Stimulated activated CD4-positive, alpha-beta T cell treated with anti-CD3 and anti-CD28 coated beads, TNF-alpha, amount 100 ng/mL, for 24 hours (primary cell): Measurements from ENCODE around the gene BICRAL.
"Not testable (repeated sequence)": the region's sequence is repeated elsewhere in the genome, so short reads cannot be mapped to it uniquely, and the experiment has no call there.

ENCODE experiments used
- DNase-seq, 3 experiments: peaks; one replicate each; pipeline ENCODE4 v3.0.0-alpha.2; 2020; ENCODE audit warnings: low read depth in 3 of 3

The BICRAL gene

DNA sequence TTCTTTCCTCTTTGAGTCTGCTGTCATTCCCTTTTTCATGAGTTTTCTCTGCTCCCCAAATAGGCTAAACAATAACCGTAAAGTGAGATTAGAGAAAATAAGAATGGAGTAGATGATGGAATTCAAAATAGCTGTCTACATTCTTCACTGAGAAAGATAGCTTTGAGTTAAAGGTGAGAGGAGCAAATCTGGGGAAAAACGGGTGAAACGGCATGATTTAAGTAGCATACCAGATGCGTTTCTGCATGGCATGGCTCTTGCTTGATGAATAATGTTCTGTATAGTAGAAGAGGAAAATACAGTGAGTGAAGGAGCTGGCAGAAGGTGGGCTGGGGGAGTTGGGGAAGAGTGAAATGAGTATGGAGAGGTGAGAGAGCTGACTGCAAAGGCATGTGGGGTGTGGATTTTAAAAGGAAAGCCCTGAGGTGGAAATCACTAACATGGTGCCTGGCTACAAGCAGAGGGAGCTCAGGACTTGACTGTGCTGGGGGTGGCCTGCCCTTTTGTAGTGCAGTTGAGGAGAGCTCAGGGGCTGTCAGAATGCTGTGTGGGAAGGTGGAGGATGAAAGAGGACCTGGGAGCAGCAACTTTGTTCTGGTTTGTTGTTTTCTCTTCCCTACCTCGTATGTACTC lies 8.8 kb downstream of the BICRAL start:
- DNase-seq = no peak

DNA sequence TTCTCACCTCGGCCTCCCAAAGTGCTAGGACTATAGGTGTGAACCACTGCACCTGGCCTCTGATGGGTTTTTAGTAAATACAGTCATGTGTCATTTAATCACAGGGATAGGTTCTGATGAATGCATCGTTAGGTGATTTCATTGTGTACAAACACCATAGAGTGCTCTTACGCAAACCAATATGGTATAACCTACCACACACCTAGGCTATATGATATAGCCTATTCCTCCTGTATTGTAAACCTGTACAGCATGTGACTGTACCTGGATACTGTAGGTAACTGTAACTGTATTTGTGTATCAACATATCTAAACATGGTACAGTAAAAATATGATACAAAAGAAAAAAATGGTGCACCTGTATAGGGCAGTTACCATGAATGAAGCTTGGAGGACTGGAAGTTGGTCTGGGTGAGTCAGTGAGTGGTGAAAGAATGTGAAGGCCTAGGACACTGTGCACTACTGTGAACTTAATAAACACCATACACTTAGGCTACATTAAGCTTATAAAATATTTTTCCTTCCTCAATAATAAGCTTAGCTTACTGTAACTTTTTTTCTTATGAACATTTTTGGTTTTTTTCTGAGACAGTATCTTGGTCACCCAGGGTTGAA lies 10.0 kb downstream of the BICRAL start:
- no peak for DNase-seq

DNA sequence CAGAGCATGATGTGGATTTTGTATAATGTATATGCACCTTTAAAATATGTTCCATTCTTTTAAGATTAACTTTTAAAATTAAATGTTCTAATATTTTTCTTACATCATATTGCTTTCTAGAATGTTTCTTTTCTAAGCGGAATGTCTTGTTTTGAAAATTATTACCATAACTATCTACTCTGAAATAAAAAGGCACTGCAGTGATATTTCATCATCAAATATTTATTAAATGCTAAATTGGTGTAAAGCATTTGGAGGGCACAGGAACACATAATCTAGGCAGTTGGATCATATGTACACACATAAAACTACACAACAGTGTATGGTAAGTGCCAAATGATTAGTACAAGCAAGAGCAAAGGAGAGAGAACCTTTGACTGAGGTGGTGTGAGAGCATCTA lies 13.8 kb downstream of the BICRAL start:
- no peak for DNase-seq

DNA sequence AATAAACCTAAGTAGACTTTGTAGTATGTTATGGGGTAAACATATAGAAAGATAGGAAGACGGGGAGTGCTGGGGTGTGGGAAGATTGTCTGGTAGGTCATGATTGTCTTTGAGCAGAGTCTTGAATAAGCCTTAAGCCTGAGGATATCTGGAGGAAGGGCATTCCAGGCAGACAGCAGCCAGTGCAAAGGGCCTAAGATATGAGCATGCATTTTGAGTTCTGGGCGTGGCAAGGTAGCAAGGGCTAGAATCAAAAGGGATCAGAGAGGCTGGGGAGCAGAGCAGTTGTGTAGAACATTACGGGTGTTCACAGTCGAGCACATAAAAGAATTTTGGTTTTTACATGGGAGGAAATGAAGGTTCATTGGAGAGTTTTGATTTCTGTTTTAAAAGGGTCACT lies 14.3 kb downstream of the BICRAL start:
- no peak for DNase-seq

DNA sequence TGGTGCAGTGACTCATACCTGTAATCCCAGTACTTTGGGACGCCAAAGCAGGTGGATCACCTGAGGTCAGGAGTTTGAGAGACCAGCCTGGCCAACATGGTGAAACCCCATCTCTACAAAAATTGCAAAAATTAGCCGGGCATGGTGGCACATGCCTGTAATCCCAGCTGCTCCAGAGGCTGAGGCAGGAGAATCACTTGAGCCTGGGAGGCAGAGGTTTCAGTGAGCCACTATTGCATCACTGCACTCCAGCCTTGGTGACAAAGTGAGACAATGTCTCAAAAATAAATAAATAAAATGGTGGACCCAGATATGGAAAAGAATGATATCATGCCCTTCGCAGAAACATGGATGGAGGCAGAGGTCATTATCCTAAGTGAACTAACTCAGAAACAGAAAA lies 15.8 kb downstream of the BICRAL start:
- not testable (repeated sequence) for DNase-seq

DNA sequence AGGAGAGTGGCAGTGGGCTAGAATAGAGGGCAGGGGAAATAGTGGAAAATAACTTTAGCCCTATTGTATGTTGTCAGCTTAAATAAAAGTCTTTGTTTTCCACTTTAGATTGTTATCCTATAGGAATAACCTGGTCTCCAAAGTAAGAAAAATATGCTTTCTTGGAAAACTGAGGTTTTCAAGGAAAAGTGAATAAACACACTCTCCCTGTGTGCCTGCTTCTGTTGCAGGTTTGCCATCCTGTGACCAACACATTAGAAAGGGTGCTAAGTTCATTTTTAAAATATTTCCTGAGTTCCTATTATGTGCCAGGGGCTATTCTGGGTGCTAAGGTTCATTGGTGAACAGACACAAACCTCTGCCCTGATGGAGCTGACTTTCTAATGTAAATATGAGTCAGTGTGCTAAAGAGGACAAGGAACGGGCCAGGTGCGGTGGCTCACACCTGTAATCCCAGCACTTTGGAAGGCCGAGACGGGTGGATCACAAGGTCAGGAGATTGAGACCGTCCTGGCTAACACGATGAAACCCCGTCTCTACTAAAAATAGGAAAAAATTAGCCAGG lies 23.5 kb downstream of the BICRAL start:
- no peak for DNase-seq

DNA sequence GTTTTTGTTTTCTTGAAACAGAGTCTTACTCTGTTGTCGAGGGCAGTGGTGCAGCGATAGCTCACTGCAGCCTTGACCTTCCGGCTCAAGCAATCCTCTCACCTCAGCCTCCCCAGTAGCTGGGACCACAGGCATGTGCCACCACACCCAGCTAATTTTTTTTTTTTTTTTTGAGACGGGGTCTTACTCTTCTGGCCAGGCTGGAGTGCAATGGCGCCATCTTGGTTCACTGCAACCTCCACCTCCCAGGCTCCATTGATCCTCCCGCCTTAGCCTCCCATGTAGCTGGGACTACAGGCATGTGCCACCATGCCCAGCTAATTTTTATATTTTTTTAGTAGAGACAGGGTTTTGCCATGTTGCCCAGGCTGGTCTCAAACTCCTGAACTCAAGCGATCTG lies 24.5 kb downstream of the BICRAL start:
- not testable (repeated sequence) for DNase-seq

DNA sequence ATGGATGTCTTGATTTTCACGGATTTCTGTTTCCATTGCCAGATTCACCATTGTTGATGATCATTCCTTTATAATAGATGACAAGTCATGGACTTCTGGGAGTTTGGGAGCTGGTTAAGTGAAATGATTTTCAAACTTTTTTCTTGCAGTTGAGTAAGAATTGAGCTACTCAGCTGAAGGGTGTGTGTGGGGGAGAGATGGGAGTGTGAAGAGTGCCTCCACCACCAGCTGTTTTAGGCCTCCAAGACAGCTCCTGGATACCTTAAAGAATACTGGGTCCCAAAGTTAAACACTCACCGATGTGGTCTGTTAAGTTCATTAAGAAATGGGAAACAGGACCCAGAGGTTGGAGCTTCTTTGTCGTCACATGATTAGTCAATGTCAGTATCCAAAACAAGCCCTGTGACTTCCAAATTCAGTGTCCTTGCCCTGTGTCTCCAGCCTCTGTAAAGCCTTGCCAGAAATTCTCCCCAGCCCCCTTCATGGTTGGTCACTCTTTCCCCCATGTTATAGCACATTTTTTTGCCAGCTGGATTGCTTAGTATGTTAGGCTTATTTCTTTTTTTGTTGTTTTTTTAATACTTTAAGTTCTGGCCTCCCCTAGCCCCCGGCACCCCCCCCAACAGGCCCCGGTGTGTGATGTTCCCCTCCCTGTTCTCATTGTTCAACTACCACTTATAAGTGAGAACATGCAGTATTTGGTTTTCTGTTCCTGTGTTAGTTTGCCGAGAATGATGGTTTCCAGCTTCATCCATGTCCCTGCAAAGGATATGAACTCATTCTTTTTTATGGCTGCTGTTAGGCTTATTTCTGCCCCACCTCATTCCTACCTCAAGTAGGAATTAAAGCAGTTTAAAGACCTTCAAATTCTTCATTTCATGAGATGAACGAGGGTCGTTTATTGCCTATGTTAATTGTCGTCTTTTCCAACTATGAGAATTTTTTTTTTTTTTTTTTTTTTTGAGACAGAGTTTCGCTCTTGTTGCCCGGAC lies 26.9 kb downstream of the BICRAL start:
- DNase-seq = no peak

DNA sequence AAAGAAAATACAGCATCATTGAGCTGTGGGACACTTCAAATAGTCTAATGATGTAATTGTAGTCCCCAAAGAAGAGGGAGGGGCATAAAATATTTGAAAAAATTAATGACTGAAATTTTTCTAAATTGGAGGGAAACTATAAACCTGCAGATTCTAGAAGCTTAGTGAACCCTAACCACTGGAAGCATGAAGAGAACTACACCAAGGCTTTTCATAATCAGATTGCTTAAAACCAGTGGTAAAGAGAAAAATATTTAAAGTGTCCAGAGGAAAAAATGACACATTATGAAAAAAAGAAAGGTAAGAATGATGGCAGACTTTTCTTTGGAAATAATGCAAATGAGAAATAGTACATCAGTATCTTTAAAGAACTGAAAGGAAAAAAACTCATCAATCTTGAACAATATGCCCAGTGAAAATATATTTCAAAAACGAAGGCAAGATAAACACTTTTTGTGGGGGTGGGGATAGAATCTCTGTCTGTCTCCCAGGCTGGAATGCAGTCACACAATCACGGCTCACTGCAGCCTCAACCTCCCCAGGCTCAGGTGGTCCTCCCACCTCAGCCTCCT lies 31.3 kb downstream of the BICRAL start:
- no peak for DNase-seq

DNA sequence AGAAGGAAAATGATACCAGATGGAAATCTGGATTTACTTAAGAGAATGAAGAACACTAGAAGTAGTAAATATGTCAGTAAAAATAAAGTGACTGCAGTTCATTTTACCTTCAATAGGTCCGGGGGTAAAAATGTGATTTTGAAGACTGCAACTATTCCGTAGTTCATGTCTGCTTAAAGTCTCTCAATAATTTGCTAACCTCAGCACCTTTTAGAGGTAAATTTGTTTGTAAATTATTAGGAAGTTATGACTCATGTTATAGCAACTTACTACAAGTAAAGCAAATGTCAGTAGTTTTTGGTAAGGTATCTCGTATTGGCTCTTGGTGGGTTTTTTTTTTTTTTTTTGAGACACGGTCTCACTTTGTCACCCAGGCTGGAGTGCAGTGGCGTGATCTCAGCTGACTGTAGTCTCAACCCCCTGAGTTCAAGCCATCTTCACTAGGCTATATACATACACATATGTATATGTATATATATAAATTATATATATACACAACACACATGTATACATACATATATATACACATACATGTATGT lies 32.1 kb downstream of the BICRAL start:
- no peak for DNase-seq

DNA sequence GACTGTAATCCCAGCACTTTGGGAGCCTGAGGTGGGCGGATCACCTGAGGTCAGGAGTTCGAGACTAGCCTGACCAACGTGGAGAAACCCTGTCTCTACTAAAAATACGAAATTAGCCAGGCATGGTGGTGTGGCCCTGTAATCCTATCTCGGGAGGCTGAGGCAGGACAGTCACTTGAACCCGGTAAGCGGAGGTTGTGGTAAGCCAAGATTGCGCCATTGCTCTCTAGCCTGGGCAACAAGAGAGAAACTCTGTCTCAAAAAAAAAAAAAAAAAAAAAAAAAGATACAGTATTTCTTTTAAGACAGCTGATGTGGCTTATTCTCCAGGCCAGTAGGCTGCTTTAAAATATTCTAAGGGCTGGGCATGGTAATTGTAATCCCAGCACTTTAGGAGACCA lies 33.9 kb downstream of the BICRAL start:
- DNase-seq = not testable (repeated sequence)

DNA sequence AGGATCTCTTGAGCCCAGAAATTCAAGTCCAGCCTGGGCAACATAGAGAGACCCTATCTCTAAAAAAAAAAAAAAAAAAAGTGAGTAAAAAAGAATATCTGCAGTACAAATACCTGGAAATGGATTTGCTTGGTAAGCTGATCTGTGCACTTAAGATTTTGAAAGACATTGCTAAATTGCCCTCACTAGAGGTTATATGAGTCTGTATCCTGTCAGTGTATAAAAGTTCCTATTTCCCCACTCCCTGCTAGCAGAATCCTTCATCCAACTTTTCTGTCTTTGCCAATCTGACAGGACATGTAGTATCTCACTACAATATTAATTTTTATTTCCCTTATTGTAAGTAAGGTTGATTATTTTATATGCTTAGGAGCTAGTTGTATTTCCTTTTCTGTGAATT lies 36.1 kb downstream of the BICRAL start:
- DNase-seq = no peak

DNA sequence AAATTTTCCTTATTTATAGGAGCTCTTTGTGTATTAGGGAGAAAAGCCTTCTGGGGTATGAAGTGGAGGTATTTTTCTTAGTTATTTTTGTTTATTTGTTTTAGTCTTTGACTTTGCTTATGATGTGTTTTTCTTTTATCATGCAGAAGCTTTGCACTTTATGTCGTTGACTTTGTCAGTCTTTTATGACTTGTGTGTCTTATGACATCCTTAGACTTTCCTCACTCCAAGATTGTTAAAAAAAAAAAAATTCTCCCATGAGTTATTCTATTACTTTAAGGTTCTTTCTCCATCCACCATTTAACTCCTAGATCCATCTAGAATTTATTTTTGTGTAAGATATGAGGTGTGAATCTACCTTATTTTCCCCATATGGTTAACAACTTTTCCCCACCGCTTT lies 36.6 kb downstream of the BICRAL start:
- no peak for DNase-seq

DNA sequence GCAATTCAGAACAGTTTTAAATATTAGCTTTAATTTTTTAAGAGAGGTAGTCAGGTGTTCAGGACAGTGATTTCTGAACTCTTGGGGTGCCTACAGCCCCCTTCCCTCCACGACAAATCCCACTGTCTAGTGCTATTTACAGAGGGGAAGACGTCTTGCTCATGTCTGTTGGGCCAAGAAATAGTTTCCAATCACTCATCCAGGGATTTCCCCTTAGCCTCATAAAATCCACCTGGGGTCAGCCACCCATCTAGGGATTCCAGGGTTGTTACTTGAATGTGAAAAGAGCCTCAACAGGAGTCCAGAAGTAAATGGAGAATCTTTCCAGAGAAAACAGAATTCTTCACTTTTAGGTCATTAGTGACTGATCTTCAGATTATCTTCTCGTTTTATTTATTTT lies 37.0 kb downstream of the BICRAL start:
- no peak for DNase-seq

DNA sequence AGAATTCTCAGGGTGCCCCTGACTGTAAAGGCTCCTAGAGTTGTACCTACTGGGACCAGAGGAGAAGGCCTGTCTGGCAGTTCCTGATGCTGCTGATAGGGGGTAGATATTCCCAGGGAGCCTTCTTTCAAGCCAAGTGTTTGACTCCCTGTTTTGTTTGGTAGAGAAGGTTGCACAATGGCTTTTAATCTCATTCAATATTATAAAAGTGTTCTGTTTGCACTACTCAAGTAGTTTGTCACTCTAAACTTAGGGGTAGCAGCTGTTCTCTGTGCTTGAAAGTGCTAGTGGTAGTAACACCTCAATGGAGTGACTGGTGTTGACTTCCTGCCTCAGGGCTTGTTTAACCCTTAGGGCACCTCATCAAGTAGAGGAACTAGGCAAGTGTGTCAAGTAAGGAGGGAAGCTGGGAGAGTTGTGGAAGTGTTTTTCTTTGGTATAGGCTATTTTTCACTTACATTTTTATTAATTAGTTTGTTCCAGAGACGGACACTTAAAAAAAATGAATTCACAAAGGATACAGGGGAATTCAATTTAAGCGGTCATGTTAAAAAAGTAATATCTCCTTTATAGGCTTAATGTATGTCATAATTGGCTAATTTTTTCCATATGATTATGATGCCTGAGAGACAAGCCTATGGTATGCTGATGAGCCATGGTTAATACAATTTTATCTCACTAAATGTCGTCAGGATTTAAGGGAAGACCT lies 38.1 kb downstream of the BICRAL start:
- no peak for DNase-seq

DNA sequence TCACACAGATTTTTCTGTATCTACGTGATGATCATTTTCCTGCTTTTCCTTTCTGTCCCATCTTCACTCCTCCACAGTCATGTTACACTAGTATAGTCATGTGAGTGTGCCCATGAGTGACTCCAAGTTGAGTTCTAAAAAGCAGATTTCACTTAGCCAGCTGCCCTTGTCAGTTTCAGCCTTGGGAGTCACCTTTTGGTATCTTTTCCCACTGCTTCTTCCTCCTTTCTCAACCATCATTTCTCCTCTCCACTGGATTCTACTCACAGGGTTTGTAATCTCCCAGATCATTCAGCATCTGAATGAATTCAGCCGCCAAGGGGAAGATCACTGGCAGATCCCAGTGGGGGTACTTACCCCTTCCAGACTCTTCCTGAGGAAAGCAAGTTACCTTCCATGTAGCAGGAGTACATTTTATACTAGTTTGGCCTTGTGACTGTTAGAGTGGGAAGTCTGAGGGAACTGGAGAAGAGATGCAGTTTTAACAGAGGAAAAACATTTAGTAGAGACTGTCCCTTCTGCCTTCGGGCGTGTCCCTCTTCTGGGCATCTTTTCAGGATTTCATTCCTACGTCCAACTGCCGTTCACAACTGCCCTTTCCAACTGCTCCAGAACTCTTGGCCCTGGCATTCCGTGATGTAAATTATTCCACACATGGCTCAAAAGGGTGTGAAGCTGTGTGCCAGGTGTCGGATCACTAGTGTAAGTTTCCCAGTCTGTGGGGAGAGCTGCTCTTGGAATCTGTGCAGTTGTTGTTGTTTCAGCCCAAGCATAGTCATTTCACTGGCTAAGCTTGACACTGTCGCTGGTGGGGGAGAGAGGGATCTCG lies 38.9 kb downstream of the BICRAL start:
- no peak for DNase-seq

DNA sequence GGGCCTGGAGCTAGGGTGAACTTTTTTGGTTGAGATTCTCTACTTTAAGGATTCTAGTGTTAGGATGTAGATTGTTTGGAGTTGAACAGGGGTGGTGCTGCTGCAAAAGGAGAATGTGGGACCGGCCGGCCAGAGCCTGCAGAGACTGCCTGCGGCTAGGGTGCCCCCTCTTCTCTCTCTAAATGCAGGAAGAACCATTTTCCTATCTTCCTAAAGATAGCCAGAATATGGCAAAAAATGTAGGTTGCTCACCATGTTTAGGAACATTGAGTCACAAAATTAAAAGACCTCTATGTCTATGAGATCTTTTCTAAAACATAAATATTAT lies 39.5 kb downstream of the BICRAL start:
- no peak for DNase-seq

DNA sequence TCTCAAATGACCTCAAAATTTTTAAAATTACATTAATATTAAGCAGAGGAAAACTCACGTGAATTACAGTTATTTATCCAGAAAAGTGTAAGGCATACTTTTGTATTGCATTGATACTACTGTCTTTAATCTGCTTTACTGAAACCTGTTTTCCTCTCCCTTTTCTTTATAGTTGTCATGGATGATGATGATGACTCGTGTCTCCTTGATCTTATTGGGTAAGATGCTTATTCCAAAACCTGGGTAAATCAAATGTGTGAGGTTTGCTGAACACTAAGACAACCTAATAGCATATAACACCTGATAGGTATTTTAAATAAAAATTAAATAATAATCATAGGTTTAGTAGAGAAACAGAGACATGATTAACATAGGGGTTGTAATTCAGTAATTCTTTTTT lies 40.0 kb downstream of the BICRAL start:
- DNase-seq = no peak

DNA sequence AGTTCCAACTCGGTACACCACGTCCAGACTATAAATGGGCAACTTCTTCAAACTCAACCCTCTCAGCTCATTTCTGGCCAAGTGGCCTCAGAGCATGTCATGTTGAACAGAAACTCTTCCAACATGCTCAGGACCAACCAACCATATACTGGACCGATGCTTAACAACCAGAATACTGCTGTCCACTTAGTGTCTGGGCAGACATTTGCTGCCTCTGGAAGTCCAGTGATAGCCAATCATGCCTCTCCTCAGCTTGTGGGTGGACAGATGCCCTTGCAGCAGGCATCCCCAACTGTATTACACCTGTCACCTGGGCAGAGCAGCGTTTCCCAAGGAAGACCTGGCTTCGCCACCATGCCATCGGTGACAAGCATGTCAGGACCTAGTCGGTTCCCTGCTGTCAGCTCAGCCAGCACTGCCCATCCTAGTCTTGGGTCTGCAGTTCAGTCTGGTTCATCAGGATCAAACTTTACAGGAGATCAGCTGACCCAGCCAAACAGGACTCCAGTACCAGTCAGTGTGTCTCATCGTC lies 47.8 kb downstream of the BICRAL start:
- no peak for DNase-seq

DNA sequence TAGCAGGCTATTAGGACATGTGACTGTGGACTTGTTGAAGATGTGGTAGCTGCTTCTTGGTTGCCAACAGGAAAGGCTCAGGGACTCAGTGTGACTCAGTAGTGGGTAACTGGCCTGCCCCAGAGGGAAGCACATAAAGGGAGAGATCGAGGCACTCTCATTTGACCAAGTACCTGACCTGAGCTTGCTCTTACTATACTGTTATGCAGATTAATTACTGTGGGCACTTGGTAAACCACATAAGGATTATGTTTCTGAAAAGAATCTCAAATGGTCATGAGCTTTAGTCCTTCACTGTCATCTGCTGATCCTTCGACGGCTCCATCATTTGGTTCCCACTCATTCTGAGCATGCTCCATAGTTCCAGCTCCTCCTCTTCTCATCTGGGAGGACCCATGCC lies 49.4 kb downstream of the BICRAL start:
- DNase-seq = no peak
